Caco-2 (cell line): ENCODE measurements around the gene RHCG. TPM values are rescaled to one million over a fixed set of nuclear protein-coding genes. Genes with fewer than 3 reads are reported as not detected.
A peak's percentile ranks its signal among the peaks of the same experiment; 100 is the strongest.

Experiments used
- BruUV-seq: library from RNA; stranded (reverse); fragments of 400-500 nt; replicated peaks from 2 replicates; lab custom pipeline; 2021; lab: Mats Ljungman, UMichigan
- CTCF ChIA-PET: fragments of 300-600 bp; sonication (Branson Sonifier 250); formaldehyde crosslinking; loops from one replicate; lab custom pipeline; 2022; ENCODE audit warnings: antibody characterized with exemption; lab: Charles Lee
- POLR2A ChIA-PET: fragments of 300-600 bp; sonication (Branson Sonifier 250); formaldehyde crosslinking; loops from one replicate; lab custom pipeline; 2022; ENCODE audit warnings: antibody characterized with exemption; lab: Charles Lee
- DNase-seq, 2 experiments: peaks; one replicate each; pipeline versions ENCODE4 v3.0.0 to v3.0.0-alpha.2; 2020 to 2022
- H3K27me3 ChIP-seq: replicated peaks from 2 replicates; pipeline ENCODE4 v1.6.0; 2011; ENCODE audit warnings: low read length; ENCODE audit not compliant: control insufficient read depth, insufficient read depth
- H3K36me3 ChIP-seq: 2 replicates; pipeline ENCODE4 v1.5.1; 2011; ENCODE audit warnings: low read length; ENCODE audit not compliant: control insufficient read depth, insufficient read depth
- H3K4me1 ChIP-seq: fragments of 250-450 bp; sonication (Bioruptor Pico); 2 replicates; pipeline ENCODE4 v1.5.1; 2020; ENCODE audit warnings: mild to moderate bottlenecking
- H3K4me3 ChIP-seq: 2 replicates; pipeline ENCODE4 v1.5.1; 2011; ENCODE audit warnings: low read depth, mild to moderate bottlenecking, control low read depth, low read length
- H3K9me3 ChIP-seq: fragments of 250-450 bp; sonication (Bioruptor Pico); 2 replicates; pipeline ENCODE4 v1.5.1; 2020; ENCODE audit warnings: mild to moderate bottlenecking, moderate library complexity
- H3K27ac Mint-ChIP-seq: one replicate; pipeline ENCODE4 v1.8.0; 2022; ENCODE audit warnings: mixed read lengths; ENCODE audit not compliant: unreplicated experiment
- H3K27me3 Mint-ChIP-seq: one replicate; pipeline ENCODE4 v1.8.0; 2022; ENCODE audit warnings: mixed read lengths; ENCODE audit not compliant: insufficient read depth, unreplicated experiment
- H3K36me3 Mint-ChIP-seq: one replicate; pipeline ENCODE4 v1.8.0; 2022; ENCODE audit warnings: mild to moderate bottlenecking, mixed read lengths; ENCODE audit not compliant: insufficient read depth, unreplicated experiment
- H3K4me1 Mint-ChIP-seq: one replicate; pipeline ENCODE4 v1.8.0; 2022; ENCODE audit warnings: low read depth, mixed read lengths; ENCODE audit not compliant: unreplicated experiment
- H3K4me3 Mint-ChIP-seq: one replicate; pipeline ENCODE4 v1.8.0; 2022; ENCODE audit warnings: mild to moderate bottlenecking, moderate library complexity, mixed read lengths; ENCODE audit not compliant: unreplicated experiment
- H3K9me3 Mint-ChIP-seq: one replicate; pipeline ENCODE4 v1.8.0; 2022; ENCODE audit warnings: mixed read lengths; ENCODE audit not compliant: unreplicated experiment
- CTCF ChIP-seq, 2 experiments: fragments of 200-600 bp in 1 of 2; IDR thresholded peaks; 1 replicate in 1 of 2; 2 replicates in 1 of 2; pipeline versions ENCODE4 v1.5.1 to v1.8.0; 2011 to 2022; ENCODE audit warnings: antibody characterized with exemption in 1 of 2, control low read depth in 1 of 2, inconsistent platforms in 1 of 2, low read depth in 1 of 2, low read length in 1 of 2, mild to moderate bottlenecking in 1 of 2, moderate library complexity in 1 of 2; ENCODE audit not compliant: insufficient read depth in 1 of 2, severe bottlenecking in 1 of 2, unreplicated experiment in 1 of 2
- intact Hi-C: fragments of 100-400 bp; cut with micrococcal nuclease; formaldehyde crosslinking; loops from one replicate; pipeline ENCODE4 v1.10.0; 2022; ENCODE audit not compliant: unreplicated experiment
- total RNA-seq: library from RNA; stranded (reverse); gene quantifications from 2 replicates; pipeline ENCODE4 v1.2.3, GENCODE V29; 2022

The RHCG gene
- total RNA-seq, 1 experiment from 2014 or later, result not detected

DNA sequence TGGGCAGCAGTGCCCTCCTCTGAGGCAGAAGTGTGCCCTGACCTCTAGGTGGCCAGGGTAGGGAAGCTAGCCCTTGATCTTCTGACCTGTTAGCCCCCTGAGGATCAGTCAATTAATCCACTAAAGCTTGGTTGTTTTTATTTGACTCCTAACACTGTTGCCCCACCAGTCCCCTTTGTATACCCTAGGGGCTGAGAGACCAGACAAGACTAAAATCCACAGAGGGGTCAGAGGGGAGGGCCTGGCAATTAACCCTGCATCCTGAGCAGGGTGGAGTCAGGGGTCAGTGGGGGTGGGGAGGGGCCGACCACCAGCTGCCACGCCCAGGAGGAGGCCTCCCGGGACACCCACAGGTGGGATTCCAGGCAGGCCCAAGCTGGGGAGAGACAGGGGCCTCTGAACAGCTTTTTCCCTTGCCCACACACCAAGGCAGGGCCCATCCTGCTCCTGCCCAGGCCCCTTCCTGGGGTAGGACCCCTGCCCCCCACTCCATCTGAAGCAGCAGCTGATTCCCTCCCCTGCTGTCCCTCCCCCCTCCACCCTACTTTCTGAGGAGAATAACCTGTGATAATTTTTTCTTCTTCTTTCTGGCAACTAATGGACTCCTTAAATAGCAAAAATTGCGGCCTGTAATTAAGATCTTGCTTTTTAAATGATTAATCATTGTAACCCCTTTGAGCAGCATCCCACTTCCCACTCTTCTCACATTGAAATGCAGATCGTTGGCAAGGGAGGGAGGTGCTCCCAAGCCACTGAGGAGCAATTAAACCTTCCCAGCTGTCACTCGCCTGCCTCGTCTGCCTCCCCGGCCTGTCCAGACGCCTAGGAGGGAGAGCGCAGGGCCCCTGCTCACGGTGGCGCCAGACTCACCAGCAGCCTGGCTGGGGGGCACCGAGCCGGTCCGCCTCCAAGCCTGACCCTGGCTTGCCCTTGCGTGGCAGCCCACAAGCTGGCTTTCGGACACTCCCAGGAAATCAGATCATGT, 51.9 kb downstream of the RHCG start:
- Mint-ChIP-seq H3K4me3 (no peak overlapping the region), H3K9me3 (no peaks in the 10 kb centered on the region), H3K36me3 (no peaks in the 10 kb centered on the region), H3K27ac (no peak overlapping the region), H3K27me3 (no peaks in the 10 kb centered on the region), H3K4me1 (no peaks in the 10 kb centered on the region)
- POLR2A ChIA-PET, result no interaction called here
- TF ChIP-seq CTCF (IDR thresholded peaks at IDR 0.05; ENCODE audit: insufficient read depth in 1 of 2, low read depth in 1 of 2, low read length in 1 of 2, severe bottlenecking in 1 of 2, unreplicated experiment in 1 of 2), result no peak
- DNase-seq, result no peak
- intact Hi-C loops, result no loop called here
- CTCF ChIA-PET, result interaction anchor here (0.6 to 2.9 kb wide), 4 partner anchors 21 to 112 kb away, joined by 3 to 34 read pairs (median 5); no protein-coding TSS in a partner anchor
- BruUV-seq, result no TSS peak
- Histone ChIP-seq H3K36me3 (no peaks in the 10 kb centered on the region), H3K27me3 (no peaks in the 10 kb centered on the region), H3K4me3 (no peak overlapping the region), H3K4me1 (no peaks in the 10 kb centered on the region), H3K9me3 (no peaks in the 10 kb centered on the region)

DNA sequence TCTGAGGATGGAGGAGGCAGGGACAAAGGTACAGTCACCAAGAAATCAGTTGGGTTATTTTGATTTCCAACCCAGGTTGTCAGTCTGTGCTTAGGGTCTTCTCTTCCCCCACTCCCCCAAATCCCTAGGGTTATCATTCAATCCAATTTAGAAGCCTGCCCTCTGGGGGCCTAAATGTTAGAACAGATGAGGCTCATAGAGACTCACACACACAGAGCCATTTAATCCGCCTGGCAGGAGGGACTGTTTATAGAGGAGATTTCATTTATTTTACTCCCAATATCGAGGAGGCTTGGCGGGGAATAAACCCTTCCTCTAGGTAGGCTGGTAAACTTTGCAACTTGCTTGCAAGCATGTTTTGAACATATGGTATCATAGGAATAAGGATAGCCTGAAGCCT, 52.8 kb downstream of the RHCG start:
- no peaks in the 10 kb centered on the region for H3K36me3 ChIP-seq
- Mint-ChIP-seq H3K4me1 (no peaks in the 10 kb centered on the region), H3K36me3 (no peaks in the 10 kb centered on the region), H3K27ac (no peak overlapping the region), H3K27me3 (no peaks in the 10 kb centered on the region), H3K9me3 (no peaks in the 10 kb centered on the region), H3K4me3 (no peak overlapping the region)
- BruUV-seq, result no TSS peak
- DNase-seq, result no peak
- no peaks in the 10 kb centered on the region for H3K4me1 ChIP-seq
- no peaks in the 10 kb centered on the region for H3K27me3 ChIP-seq
- TF ChIP-seq CTCF (IDR thresholded peaks at IDR 0.05; ENCODE audit: insufficient read depth in 1 of 2, low read depth in 1 of 2, low read length in 1 of 2, severe bottlenecking in 1 of 2, unreplicated experiment in 1 of 2), result no peak
- CTCF ChIA-PET, result interaction anchor here (1.0 to 2.9 kb wide), 4 partner anchors 12 to 29 kb away, joined by 3 to 34 read pairs (median 4); no protein-coding TSS in a partner anchor
- H3K4me3 ChIP-seq, result no peak overlapping the region
- POLR2A ChIA-PET, result no interaction called here
- H3K9me3 ChIP-seq, result no peaks in the 10 kb centered on the region
- intact Hi-C loops, result no loop called here

DNA sequence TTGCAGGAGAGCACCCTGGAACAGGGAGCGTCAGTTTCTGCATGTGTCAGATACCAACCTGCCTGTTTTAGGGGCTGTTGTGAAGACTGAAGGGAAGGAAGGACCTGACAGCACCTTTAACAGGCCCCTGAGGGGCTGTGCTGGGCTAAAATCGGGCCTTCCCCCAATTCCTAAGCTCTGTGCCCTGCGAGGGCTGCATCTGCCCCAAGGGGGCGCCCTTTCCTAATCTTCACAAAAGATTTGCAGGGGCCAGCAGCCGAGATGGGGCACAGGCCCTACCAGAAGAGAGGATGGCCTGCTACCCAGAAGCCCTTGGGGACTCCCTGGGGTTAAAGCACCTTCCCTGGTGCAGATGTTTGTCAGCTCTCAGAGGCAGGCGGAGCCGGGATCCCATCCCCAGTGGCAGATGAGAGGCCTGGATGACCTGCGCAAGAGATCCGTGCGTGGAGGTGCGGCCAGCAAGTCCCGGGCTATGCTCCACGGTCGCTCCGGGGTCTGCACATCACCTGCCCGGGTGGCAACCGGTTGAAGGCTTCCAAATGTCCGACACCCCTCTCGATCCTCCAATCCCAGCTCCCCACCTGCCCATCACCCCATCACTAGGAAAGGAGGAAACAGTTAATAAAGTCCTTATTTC, 53.6 kb downstream of the RHCG start:
- Histone ChIP-seq H3K36me3 (no peaks in the 10 kb centered on the region), H3K4me1 (no peaks in the 10 kb centered on the region), H3K4me3 (no peak overlapping the region), H3K9me3 (no peaks in the 10 kb centered on the region), H3K27me3 (no peaks in the 10 kb centered on the region)
- H3K27ac Mint-ChIP-seq, result no peak overlapping the region
- peak; percentile 70 to 82 for DNase-seq
- no peaks in the 10 kb centered on the region for H3K9me3 Mint-ChIP-seq
- ChIA-PET CTCF (interaction anchor here (0.7 to 2.9 kb wide), 8 partner anchors 12 to 84 kb away, joined by 3 to 34 read pairs (median 4); no protein-coding TSS in a partner anchor), POLR2A (no interaction called here)
- TF ChIP-seq CTCF (IDR thresholded peaks at IDR 0.05; ENCODE audit: insufficient read depth in 1 of 2, low read depth in 1 of 2, low read length in 1 of 2, severe bottlenecking in 1 of 2, unreplicated experiment in 1 of 2), result peak; percentile 76 to 77
- intact Hi-C loops, result loop anchor here (1.0 kb wide), 1 partner anchor 30 kb away; no protein-coding TSS in a partner anchor
- no peaks in the 10 kb centered on the region for H3K36me3 Mint-ChIP-seq
- no peaks in the 10 kb centered on the region for H3K27me3 Mint-ChIP-seq
- no peak overlapping the region for H3K4me3 Mint-ChIP-seq
- peaks cover 1% of the 10 kb centered on the region for H3K4me1 Mint-ChIP-seq
- no TSS peak for BruUV-seq
